ENCODE results near the gene PRKCB.

DNA sequence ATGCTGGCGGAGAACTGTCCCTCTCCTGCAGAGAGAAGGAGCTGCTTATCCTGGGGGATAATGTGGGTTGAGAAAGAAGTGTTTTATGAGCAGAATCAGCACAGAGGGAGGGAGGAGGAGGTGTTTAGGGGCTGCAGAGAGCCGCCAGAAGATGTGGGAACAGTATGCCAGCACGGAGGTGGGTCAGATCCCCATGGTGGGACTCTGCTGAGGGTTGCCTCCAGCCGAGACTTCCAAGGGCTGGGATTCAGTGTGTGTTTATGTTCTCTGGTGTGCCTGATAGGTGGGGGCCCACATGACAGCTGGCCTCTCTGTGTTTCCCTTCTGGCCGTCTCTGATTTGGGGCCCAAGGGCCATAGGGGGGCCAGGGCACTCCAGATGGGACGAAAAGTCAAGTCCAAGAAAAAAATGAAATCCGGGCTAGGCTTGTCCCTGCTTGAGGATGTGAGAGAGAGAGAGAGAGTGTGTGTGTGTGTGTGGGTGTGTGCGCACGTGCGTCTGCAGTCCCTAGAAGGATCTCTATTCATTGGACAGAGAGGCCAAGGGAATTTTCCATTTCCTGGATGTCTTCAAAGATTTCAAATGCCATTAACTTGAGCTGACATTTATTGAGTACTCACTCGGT lies 21.6 kb downstream of the PRKCB start:
- TF ChIP-seq, protein P1, sequence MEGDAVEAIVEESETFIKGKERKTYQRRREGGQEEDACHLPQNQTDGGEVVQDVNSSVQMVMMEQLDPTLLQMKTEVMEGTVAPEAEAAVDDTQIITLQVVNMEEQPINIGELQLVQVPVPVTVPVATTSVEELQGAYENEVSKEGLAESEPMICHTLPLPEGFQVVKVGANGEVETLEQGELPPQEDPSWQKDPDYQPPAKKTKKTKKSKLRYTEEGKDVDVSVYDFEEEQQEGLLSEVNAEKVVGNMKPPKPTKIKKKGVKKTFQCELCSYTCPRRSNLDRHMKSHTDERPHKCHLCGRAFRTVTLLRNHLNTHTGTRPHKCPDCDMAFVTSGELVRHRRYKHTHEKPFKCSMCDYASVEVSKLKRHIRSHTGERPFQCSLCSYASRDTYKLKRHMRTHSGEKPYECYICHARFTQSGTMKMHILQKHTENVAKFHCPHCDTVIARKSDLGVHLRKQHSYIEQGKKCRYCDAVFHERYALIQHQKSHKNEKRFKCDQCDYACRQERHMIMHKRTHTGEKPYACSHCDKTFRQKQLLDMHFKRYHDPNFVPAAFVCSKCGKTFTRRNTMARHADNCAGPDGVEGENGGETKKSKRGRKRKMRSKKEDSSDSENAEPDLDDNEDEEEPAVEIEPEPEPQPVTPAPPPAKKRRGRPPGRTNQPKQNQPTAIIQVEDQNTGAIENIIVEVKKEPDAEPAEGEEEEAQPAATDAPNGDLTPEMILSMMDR (IDR thresholded peaks at IDR 0.05): no peak
- TF ChIP-seq, protein P2, sequence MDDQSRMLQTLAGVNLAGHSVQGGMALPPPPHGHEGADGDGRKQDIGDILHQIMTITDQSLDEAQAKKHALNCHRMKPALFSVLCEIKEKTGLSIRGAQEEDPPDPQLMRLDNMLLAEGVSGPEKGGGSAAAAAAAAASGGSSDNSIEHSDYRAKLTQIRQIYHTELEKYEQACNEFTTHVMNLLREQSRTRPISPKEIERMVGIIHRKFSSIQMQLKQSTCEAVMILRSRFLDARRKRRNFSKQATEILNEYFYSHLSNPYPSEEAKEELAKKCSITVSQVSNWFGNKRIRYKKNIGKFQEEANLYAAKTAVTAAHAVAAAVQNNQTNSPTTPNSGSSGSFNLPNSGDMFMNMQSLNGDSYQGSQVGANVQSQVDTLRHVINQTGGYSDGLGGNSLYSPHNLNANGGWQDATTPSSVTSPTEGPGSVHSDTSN (IDR thresholded peaks at IDR 0.05): no peak
- no peak for TF ChIP-seq NFE2L2 (conservative IDR thresholded peaks at IDR 0.05; ENCODE audit: low read length)
- TF ChIP-seq RNF2 (IDR thresholded peaks at IDR 0.05; ENCODE audit: borderline replicate concordance, low read depth): no peak
- TF ChIP-seq SMC3 (IDR thresholded peaks at IDR 0.05): no peak
- TF ChIP-seq KDM5A (IDR thresholded peaks at IDR 0.05): no peak
- no peak for TF ChIP-seq RFX5 (IDR thresholded peaks at IDR 0.05)
- TF ChIP-seq, protein P3, sequence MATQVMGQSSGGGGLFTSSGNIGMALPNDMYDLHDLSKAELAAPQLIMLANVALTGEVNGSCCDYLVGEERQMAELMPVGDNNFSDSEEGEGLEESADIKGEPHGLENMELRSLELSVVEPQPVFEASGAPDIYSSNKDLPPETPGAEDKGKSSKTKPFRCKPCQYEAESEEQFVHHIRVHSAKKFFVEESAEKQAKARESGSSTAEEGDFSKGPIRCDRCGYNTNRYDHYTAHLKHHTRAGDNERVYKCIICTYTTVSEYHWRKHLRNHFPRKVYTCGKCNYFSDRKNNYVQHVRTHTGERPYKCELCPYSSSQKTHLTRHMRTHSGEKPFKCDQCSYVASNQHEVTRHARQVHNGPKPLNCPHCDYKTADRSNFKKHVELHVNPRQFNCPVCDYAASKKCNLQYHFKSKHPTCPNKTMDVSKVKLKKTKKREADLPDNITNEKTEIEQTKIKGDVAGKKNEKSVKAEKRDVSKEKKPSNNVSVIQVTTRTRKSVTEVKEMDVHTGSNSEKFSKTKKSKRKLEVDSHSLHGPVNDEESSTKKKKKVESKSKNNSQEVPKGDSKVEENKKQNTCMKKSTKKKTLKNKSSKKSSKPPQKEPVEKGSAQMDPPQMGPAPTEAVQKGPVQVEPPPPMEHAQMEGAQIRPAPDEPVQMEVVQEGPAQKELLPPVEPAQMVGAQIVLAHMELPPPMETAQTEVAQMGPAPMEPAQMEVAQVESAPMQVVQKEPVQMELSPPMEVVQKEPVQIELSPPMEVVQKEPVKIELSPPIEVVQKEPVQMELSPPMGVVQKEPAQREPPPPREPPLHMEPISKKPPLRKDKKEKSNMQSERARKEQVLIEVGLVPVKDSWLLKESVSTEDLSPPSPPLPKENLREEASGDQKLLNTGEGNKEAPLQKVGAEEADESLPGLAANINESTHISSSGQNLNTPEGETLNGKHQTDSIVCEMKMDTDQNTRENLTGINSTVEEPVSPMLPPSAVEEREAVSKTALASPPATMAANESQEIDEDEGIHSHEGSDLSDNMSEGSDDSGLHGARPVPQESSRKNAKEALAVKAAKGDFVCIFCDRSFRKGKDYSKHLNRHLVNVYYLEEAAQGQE (IDR thresholded peaks at IDR 0.05): no peak
- TF ChIP-seq CHD4 (IDR thresholded peaks at IDR 0.05; ENCODE audit: borderline replicate concordance): no peak
- no peak for TF ChIP-seq EP300 (IDR thresholded peaks at IDR 0.05)
- no peak for TF ChIP-seq POLR2A (IDR thresholded peaks at IDR 0.05; ENCODE audit: low read length)
- TF ChIP-seq HOXA7 (CRISPR knock-in tag; IDR thresholded peaks at IDR 0.05): no peak
- TF ChIP-seq, protein P4, sequence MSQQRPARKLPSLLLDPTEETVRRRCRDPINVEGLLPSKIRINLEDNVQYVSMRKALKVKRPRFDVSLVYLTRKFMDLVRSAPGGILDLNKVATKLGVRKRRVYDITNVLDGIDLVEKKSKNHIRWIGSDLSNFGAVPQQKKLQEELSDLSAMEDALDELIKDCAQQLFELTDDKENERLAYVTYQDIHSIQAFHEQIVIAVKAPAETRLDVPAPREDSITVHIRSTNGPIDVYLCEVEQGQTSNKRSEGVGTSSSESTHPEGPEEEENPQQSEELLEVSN (IDR thresholded peaks at IDR 0.05; ENCODE audit: borderline replicate concordance, low read depth): no peak
- no peak for TF ChIP-seq ESRRA (IDR thresholded peaks at IDR 0.05; ENCODE audit: borderline replicate concordance, low read length)

Data from A549 (cell line).